Right lung (tissue), 5 donors: Measurements from ENCODE around the gene ABLIM2. TPM values are rescaled to one million over a fixed set of nuclear protein-coding genes. Genes with fewer than 3 reads are reported as not detected.

Experiments used
- DNase-seq, 2 donors: peaks; one replicate each; pipeline ENCODE4 v3.0.0-alpha.2; 2013
- polyA plus RNA-seq, 5 donors: library from polyadenylated mRNA; unstranded; fragments of 120-200 nt; gene quantifications; one replicate each; pipeline versions ENCODE4 v1.2.1 to v1.2.3, GENCODE V29; 2013; ENCODE audit warnings: inconsistent platforms in 1 of 5, low replicate concordance in 1 of 5; ENCODE audit not compliant: insufficient read length in 5 of 5, insufficient read depth in 1 of 5

The ABLIM2 gene
- polyA plus RNA-seq, 5 donors = 5.9 to 7.1 (median 6.1) TPM

- no peak for DNase-seq
Observed at GRCh38 chr4:8073206-8073863, 85.3 kb downstream of the ABLIM2 start.

- no peak for DNase-seq
Observed at GRCh38 chr4:8072235-8072968, 86.2 kb downstream of the ABLIM2 start.

DNA sequence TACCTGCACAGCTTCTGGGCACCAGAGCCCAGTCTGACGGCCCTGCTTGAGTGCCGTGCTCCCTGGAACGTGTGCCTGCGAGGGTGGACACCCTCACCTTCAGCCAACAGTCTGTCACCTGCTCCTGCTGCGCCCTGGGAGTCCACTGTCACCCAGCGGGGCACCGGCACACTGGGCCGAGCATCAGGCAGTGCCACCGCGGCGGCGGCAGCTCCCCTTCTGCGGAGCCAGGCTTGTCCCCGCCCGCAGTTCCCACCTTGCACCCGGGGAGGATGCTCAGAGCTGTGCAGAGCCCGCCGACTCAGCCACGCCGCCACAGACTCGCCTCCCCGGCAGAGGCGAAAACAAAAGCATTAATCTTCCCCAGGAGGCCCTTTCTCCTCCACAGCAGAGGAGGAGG is 86.8 kb downstream of the ABLIM2 start:
- DNase-seq = no peak

DNA sequence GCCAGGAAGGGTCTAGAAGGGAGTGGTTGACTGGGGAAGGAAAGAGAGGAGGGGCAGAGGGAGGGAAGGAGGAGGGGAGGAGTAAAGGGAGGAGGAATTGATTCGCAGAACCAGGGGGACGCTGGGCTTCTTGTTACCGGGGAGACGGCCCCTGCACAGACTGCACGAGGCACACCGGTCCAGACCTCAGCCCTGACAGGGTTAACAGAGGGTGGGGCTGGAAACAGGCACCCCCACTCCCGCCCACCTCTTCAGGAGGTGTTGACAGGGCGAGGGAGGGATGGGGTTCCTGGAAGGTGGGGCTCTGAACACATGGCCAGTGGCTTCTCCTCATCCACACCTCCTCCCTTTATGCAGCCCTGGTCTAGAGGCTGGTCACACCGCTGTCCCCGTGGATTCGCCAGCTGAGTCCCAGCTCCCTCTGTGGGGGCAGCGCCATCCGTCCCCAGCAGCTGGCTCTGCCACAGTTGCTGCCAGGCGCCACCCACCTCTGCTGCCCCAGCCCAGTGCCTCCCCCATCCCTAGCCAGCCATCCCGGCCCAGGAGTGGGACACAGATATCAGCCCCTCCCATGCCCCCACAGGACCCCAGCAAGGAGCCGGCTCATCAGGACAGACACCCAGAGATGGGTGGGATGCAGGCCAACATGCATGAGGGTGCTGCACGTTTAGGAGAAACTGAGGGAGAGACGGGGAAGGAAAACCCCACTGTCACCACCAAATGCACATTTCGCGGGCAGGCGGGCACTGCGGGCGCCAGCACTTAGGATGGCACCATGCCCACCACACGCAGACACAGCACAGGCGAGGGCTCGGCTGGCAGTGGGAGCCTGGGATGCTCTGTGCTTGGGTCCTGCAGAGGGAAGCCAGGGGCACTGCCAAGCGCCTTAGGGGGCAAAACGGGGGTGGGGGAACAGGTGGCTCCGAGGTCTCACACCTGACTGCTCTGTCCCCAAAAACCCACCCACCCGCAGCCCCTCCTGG is 87.6 kb downstream of the ABLIM2 start:
- DNase-seq = no peak

DNA sequence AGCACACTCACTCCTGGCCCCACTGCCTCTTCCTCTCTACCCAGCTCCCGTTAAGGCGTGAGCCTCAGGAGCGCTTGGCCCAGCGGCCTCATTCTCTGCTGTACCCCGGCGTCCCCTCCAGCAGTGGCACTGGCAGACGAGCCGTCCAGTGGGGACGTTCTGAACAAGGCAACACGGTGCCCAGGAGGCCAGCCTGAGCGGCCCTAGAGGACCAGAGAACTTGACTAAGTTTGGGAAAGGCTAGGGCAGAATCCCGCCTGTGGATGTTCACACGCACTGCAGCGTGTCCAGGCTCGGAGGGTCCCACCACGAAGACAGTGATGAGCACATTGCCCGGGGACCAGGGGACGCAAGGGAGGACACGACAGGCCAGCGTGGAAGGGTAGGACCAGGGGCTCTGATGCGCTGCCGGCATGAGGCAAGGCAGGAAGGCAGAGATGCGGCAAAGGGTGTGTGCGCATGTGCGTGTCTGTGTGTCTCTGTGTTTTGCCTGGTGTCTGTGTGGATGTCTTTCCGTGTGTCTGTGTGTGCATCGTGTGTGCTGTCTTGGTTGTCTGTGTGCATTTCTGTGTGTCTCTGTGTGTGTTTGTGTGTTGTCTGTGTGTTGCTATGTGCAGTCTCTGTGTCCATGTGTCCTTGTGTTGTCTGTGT is 89.4 kb downstream of the ABLIM2 start:
- no peak for DNase-seq

- no peak for DNase-seq
Observed at GRCh38 chr4:8067945-8068896, 90.4 kb downstream of the ABLIM2 start.

- no peak for DNase-seq
Observed at GRCh38 chr4:8067274-8067936, 91.2 kb downstream of the ABLIM2 start.

DNA sequence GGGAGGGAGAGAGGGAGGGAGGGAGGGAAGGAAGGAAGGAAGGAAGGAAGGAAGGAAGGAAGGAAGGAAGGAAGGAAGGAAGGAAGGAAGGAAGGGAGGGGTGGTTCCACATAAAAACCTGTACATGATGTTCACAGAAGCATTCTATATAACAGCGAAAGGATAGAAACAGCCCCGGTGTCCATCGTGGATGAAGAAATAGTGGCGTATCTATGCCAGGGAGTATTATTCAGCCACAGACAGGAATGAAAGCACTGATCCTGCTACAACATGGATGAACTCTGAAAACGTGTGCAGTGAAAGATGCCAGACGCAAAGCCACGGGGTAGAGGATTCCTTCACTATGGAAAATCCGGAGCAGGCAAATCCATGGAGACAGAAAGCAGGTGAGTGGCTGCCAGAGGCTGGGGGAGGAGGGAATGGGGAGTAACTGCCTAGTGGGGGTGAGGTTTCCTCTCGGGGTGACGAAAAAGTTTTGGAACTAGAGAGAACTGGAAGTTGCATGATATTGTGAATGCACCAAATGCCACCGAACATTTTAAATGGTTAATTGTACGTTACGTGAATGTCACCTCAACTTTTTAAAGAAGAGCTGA is 92.2 kb downstream of the ABLIM2 start:
- no peak for DNase-seq

- no peak for DNase-seq
Observed at GRCh38 chr4:8063974-8064563, 94.5 kb downstream of the ABLIM2 start.

GRCh38 chr4:8061573-8061972 is 97.0 kb downstream of the ABLIM2 start:
- no peak for DNase-seq

GRCh38 chr4:8061145-8061544 is 97.5 kb downstream of the ABLIM2 start:
- no peak for DNase-seq

DNA sequence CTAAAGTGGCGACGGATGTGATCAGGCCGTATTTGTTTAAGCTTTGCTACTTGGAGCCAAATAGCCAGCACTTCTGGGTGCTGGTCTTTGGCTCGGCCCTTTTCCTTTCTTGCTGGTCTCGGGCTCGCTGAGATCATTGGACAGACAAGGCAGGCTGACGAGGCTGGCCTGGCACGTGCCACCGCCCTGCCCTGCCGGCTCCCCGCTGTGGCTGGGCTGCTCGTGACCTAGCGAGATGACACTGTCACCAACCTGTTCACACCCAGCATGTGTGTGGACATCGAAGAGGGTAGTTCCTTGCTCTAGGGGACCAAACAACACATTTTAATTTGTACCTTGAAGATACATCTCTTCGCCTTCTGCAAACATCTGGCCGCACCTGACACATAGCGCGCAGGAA is 98.0 kb downstream of the ABLIM2 start:
- no peak for DNase-seq

DNA sequence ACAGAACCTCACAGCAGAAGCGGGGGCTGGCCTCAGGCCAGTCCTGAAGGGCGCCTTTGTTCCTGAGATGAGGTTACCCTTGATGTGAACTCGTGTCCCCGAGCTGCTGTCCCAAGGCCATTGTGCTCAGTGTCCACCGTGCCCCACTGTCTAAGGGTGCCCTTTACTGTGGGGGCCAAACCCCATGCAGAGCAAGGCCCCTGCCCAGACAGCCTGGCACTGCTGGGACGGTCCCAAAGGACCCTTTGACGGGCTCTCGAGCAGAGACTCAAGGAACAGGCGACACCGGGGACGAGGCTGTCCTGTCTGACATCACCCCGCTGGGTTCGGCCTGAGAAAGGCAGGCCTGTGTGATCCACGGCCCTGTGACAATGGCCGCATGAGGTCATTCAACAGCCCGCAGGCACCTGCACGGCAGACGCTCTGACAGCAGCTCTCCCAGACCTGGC is 100.6 kb downstream of the ABLIM2 start:
- no peak for DNase-seq

DNA sequence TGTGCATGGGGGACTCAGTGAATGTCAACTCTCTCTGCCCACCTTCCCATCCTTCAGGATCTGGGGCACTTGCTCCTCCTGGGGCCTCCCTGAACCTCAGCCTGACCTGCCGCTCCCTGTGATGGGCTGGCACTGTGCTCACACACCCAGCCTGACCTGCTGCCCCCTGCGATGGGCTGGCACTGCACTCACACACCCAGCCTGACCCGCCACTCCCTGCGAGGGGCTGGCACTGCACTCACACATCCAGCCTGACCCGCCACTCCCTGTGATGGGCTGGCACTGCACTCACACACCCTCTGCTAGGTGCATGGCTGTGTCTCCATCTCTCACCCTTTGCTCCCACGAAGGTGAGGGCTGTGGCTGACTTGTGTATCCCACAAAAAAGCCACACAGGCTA is 103.4 kb downstream of the ABLIM2 start:
- DNase-seq = no peak

DNA sequence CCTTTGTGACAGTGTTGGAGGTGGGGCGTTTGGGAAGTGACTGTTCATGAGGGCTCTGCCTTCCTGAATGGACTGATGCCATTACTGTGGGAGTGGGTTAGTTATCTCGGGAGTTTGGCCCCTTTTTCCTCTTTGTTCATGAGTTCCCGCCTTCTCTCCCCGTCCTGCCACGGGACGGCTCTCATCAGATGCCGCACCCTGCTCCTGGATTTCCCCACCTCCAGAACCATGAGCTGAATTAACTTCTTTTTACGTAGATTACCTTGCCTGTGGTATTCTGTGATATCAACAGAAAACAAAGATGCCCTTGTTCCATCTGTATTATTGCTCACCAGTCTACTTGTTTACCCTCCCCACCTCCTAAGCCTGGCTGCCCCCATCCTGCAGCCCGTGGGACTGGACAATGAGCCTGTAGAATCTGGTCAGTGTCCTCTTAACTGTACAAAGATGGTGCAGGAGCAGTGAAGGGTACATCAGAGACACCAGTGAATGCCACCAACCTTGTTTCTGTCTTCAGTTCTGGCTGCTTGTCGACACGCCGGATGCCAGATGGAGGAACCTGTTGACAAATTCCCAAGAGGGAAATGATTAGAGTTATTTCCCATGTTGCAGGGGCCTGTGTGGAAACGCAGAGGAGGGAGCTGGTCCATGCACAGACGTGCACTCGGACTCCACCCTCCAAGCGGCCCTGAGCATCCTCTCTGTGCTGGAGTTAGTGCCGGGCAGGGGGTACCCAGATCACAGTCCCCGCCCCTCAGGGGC is 104.7 kb downstream of the ABLIM2 start:
- no peak for DNase-seq

DNA sequence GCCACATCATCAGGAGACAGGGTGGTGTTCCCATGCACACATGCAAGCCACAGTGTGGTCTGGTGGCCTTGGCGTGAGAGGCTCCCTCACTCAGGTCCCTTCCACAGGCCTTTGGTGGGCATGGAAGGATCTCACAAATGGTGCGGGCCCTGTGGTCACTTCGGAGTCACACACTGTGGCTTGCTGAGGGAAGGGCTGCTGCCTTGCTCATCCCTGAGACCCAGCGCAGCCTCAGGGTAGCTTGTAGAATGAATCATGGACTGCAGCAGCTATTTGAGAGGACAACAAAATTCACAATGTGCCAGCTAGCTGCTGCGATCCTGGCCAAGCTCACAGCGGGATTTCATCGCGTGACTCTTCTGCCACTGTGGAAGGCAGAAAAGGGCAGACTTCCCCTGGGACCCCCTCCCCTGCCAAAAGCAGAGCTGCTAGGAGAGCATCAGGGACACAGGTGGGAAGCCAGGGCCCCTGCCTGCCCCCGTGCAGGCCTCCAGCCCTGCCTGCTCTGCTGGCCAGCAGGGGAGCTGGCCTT is 106.4 kb downstream of the ABLIM2 start:
- no peak for DNase-seq

DNA sequence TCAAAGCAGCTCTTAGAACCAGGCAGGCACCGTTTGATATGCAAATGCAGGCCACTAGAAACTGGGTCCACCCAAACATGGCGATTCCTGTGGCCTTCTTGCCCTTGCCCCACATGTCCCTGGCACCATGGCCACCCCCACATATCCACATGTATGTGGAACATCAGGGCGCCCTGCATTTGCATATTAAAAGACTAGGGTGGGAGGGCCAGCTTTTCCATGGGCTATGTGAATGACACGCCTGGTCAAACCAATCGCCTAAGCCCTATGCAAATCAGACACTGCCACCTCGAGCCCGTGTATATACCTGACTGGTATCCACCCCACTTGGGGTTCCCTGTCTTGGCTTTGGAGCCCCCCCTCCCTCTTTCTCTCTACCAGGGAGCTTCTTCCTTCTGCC is 107.0 kb downstream of the ABLIM2 start:
- no peak for DNase-seq

GRCh38 chr4:8050555-8051206 is 107.9 kb downstream of the ABLIM2 start:
- peak; percentile 89 for DNase-seq
